Right lobe of liver (tissue), 6 donors: ENCODE measurements around the gene SPAG17. TPM values are rescaled to one million over a fixed set of nuclear protein-coding genes. Genes with fewer than 3 reads are reported as not detected.

Experiments
- ATAC-seq, 4 donors: fragments of 200-7000 bp; cut with Tn5 transposase; one replicate each; pipeline ENCODE4 v1.9.1; 2020; ENCODE audit warnings: mild to moderate bottlenecking in 4 of 4, moderate library complexity in 4 of 4
- DNase-seq, 3 donors: peaks; one replicate each; pipeline ENCODE4 v3.0.0-alpha.2; 2020
- H3K27ac ChIP-seq, 3 donors: fragments of 200-600 bp; one replicate each; pipeline ENCODE4 v1.8.0; 2022
- H3K27me3 ChIP-seq, 2 donors: fragments of 200-600 bp; one replicate each; pipeline ENCODE4 v1.8.0; 2022
- H3K36me3 ChIP-seq, 4 donors: fragments of 200-600 bp; sonication (generic) in 1 of 4; one replicate each; pipeline versions ENCODE4 v1.5.1 to v1.8.0; 2017 to 2022; ENCODE audit warnings: control low read depth in 1 of 4
- H3K4me1 ChIP-seq, 4 donors: fragments of 200-600 bp; sonication (generic) in 1 of 4; one replicate each; pipeline versions ENCODE4 v1.5.1 to v1.8.0; 2017 to 2022; ENCODE audit warnings: control low read depth in 1 of 4
- H3K4me3 ChIP-seq, 3 donors: fragments of 200-600 bp; one replicate each; pipeline ENCODE4 v1.8.0; 2022
- H3K9me3 ChIP-seq, 4 donors: fragments of 200-600 bp; sonication (generic) in 1 of 4; one replicate each; pipeline versions ENCODE4 v1.5.1 to v1.8.0; 2017 to 2022; ENCODE audit warnings: control low read depth in 1 of 4
- CTCF ChIP-seq, 4 donors: fragments of 200-600 bp in 3 of 4; fragments of 450-650 bp in 1 of 4; IDR thresholded peaks; one replicate each; pipeline versions ENCODE4 v1.5.1 to v1.8.0; 2016 to 2022; ENCODE audit warnings: antibody characterized with exemption in 4 of 4, mild to moderate bottlenecking in 2 of 4
- POLR2A ChIP-seq: fragments of 450-650 bp; IDR thresholded peaks from one replicate; pipeline ENCODE4 v1.6.1; 2017; ENCODE audit warnings: antibody characterized with exemption, mild to moderate bottlenecking
- WGBS: methylation state at CpG from one replicate; pipeline ENCODE4 v1.1.6; 2018; ENCODE audit warnings: low coverage, low lambda C conversion rate; ENCODE audit not compliant: insufficient coverage; ENCODE audit errors: missing lambda C conversion rate; 5-methylcytosine and 5-hydroxymethylcytosine counted together
- intact Hi-C, 2 donors: fragments of 100-400 bp; cut with DNase I; formaldehyde crosslinking; loops; one replicate each; pipeline versions ENCODE4 v1.11.2 to v1.14.1; 2022
- total RNA-seq, 6 experiments: library from RNA; depleted of rRNA in 2 of 6; stranded (reverse); fragments of >200 nt in 2 of 6; fragmentation: NEBNext Ultra II Directional in 3 of 6; extraction: Animal tissue kit (Norgen Biotek cat#: 25700) in 3 of 6; gene quantifications; one replicate each; pipeline versions ENCODE4 v1.1.0 to v1.2.4, GENCODE V29; 2016 to 2023
- donor health status: DM: no; HTN: yes; CAD: no.
- donor health status: DM: no; HTN: no; CAD: no.
- donor health status: DM: no; HTN: no; CAD: no.
- donor health status: DM: no; HTN: yes; CAD: no.
- donor health status: DM: no; HTN: yes; CAD: no.

Gene SPAG17
- total RNA-seq, 6 experiments from 2014 or later: 0.18 TPM; not detected in 5

- Histone ChIP-seq H3K4me1 (peaks cover 0 to 5% (median 0%) of the 10 kb centered on the region in 4 donors), H3K4me3 (no peak overlapping the region), H3K36me3 (no peaks in the 10 kb centered on the region), H3K27me3 (no peaks in the 10 kb centered on the region), H3K27ac (no peak overlapping the region), H3K9me3 (no peaks in the 10 kb centered on the region)
- no peak for DNase-seq
- 93% methylated on average over 3 of the region's 3 CpGs for WGBS
- TF ChIP-seq POLR2A: no peak
- TF ChIP-seq CTCF (IDR thresholded peaks at IDR 0.05): no peak
- intact Hi-C loops: no loop called here
- ATAC-seq: no peak
Observed at GRCh38 chr1:118102445-118102844, 82.6 kb downstream of the SPAG17 start.

DNA sequence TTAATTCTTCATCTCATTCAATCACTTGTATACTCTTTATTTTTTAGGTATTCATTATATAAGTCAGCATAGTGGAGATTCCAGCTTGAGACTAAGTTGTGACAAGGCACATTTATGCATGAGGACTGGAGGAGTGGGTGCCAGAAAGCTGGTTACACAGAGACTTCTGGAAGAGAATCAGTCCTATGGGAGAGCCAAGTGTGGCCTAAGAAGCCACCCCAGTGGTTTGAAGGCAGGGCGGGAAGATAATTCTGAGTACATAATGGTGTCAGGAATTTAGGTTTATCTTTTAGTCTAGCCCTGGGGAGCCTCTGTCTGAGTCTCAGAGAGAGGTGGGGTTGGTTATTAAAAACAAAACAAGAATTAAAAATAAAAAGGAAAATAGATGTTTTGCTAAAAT lies 83.0 kb downstream of the SPAG17 start:
- no peak for DNase-seq
- H3K36me3 ChIP-seq: no peaks in the 10 kb centered on the region
- ATAC-seq: no peak
- 86% methylated on average over 1 of the region's 1 CpG for WGBS
- H3K27me3 ChIP-seq: no peaks in the 10 kb centered on the region
- intact Hi-C loops: no loop called here
- H3K9me3 ChIP-seq: no peaks in the 10 kb centered on the region
- no peak overlapping the region for H3K4me3 ChIP-seq
- no peak overlapping the region for H3K27ac ChIP-seq
- peaks cover 0 to 5% (median 0%) of the 10 kb centered on the region in 4 donors for H3K4me1 ChIP-seq
- TF ChIP-seq CTCF (IDR thresholded peaks at IDR 0.05): no peak

- TF ChIP-seq POLR2A (no peak), CTCF (IDR thresholded peaks at IDR 0.05) (no peak)
- H3K36me3 ChIP-seq: no peaks in the 10 kb centered on the region
- H3K4me3 ChIP-seq: no peak overlapping the region
- DNase-seq (no peak), ATAC-seq (no peak)
- no peaks in the 10 kb centered on the region for H3K9me3 ChIP-seq
- WGBS: 59% methylated on average over 4 of the region's 9 CpGs
- H3K4me1 ChIP-seq: peaks cover 0 to 5% (median 0%) of the 10 kb centered on the region in 4 donors
- H3K27ac ChIP-seq: no peak overlapping the region
- intact Hi-C loops: no loop called here
- no peaks in the 10 kb centered on the region for H3K27me3 ChIP-seq
Observed at GRCh38 chr1:118101515-118101844, 83.5 kb downstream of the SPAG17 start.

DNA sequence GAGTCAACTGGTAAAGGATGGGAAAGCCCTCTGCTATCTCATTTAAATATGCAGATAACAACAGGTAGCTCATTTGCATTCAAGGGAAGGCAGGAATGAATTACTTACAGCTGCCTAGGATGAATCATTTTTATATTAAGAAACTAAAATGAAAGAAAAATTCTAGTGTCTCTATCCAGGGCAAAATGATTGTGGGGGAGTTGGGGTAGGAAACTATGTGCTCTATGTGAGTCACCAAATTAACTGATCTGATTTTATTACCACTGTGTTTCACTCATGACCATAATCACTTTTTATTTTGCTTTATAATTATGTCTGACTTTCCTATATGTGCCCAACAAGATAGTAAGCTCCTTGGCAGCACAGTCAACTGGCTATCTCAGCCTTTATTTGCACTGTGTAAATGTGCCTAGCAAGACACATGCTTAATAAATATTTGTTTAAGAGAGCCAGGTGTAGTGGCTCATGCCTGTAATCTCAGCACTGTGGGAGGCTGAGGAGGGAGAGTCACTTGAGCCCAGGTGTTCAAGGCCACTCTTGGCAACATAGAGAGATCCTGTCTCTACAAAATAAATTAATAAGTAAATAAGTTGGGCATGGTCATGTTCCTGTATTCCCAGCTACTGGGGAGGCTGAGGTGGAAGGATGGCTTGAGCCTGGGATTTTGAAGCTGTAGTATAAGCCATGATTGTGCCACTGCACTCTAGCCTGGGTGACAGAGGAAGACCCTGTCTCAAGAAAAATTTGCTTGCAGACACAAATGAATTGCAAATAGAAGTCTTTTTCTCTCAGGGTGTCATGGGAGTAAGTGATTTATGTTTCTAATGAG lies 84.1 kb downstream of the SPAG17 start:
- no peaks in the 10 kb centered on the region for H3K36me3 ChIP-seq
- DNase-seq: peak in 1 of 3 donors; percentile 19
- H3K27me3 ChIP-seq: no peaks in the 10 kb centered on the region
- no peaks in the 10 kb centered on the region for H3K9me3 ChIP-seq
- intact Hi-C loops: no loop called here
- peak; percentile 92 to 98 (median 95) for ATAC-seq
- no peak overlapping the region for H3K4me3 ChIP-seq
- TF ChIP-seq POLR2A (no peak), CTCF (IDR thresholded peaks at IDR 0.05) (no peak)
- H3K27ac ChIP-seq: no peak overlapping the region
- H3K4me1 ChIP-seq: peaks cover 0 to 5% (median 0%) of the 10 kb centered on the region in 4 donors
